NCI-H2196 treated with DMSO at 0.1 percent for 48 hours (cell line): ENCODE results near the gene ASB2.

Source experiments
- DNase-seq: peaks from one replicate; lab custom pipeline; 2025; ENCODE audit not compliant: unreplicated experiment; lab: John Stamatoyannopoulos, UW

The ASB2 gene

GRCh38 chr14:93980456-93981201 is 4.3 kb upstream of the ASB2 start:
- no peak for DNase-seq

- DNase-seq, result no peak
These were observed 2.4 kb upstream of the ASB2 start for GRCh38 chr14:93978735-93979134.

- DNase-seq, result no peak
These were observed 1.6 kb upstream of the ASB2 start for GRCh38 chr14:93977790-93978581.

GRCh38 chr14:93977171-93977570 is 801 bp upstream of the ASB2 start:
- no peak for DNase-seq

GRCh38 chr14:93975791-93976476 is 436 bp downstream of the ASB2 start:
- DNase-seq, result no peak

GRCh38 chr14:93974833-93975232 is 1.5 kb downstream of the ASB2 start:
- DNase-seq, result no peak

- no peak for DNase-seq
These were observed 2.1 kb downstream of the ASB2 start for GRCh38 chr14:93974299-93974698.

- no peak for DNase-seq
These were observed 2.8 kb downstream of the ASB2 start for GRCh38 chr14:93973607-93974006.

GRCh38 chr14:93972618-93973205 is 3.7 kb downstream of the ASB2 start:
- no peak for DNase-seq

- no peak for DNase-seq
These were observed 4.7 kb downstream of the ASB2 start for GRCh38 chr14:93971635-93972027.

- DNase-seq, result no peak
These were observed 5.3 kb downstream of the ASB2 start for GRCh38 chr14:93970965-93971634.

GRCh38 chr14:93970585-93970964 is 5.8 kb downstream of the ASB2 start:
- peak; percentile 6 for DNase-seq

GRCh38 chr14:93969082-93969828 is 7.1 kb downstream of the ASB2 start:
- DNase-seq, result no peak

- no peak for DNase-seq
These were observed 8.6 kb downstream of the ASB2 start for GRCh38 chr14:93967637-93968250.

GRCh38 chr14:93965946-93966474 is 10.4 kb downstream of the ASB2 start:
- DNase-seq, result no peak

- no peak for DNase-seq
These were observed 11.0 kb downstream of the ASB2 start for GRCh38 chr14:93965287-93965821.

GRCh38 chr14:93964820-93965286 is 11.5 kb downstream of the ASB2 start:
- DNase-seq, result no peak

- no peak for DNase-seq
These were observed 12.1 kb downstream of the ASB2 start for GRCh38 chr14:93964281-93964680.

- no peak for DNase-seq
These were observed 12.7 kb downstream of the ASB2 start for GRCh38 chr14:93963692-93964091.
